ENCODE results near the gene SIX3. TPM values are rescaled to one million over a fixed set of nuclear protein-coding genes. Genes with fewer than 3 reads are reported as not detected.

Gene SIX3
- under 1 TPM in 1 of 4 donors, not detected in 3; 0.90 TPM for total RNA-seq

DNA sequence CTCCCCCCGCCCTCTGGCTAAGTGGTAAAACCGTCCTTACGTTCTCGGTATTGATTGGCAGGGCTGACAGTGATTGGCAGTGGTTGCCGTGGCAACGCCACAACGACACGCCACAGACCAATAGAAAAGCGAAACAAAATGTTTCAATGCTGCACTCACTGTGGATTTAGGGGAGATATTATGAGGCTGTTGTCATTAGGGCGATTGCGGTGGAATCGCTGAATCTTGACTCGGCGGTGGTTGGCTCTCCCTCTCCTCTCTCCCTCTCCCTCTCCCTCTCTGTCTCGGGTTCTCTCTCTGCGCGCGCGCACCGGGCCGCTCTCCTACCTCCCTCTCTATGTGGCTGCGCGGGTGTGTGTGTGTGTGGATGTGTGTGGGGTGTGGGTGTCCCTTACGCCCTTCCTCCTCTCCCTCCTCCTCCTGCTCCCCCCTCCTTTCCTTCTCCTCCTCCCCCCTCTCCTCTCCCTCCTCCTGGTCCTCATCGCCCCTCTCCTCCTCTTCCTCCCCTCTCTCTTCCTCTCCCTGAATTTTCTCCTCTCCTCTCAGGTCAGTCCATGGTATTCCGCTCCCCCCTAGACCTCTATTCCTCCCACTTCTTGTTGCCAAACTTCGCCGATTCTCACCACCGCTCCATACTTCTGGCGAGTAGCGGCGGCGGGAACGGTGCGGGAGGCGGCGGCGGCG lies at the start of gene SIX3:
Gene SIX3, plus strand, starts transcription at position 152 of the 684 bp plus-strand sequence. Its CDS starts 403 bp downstream, at position 555.
- 2 to 3% methylated on average over 39 of the region's 39 CpGs for WGBS, 2 donors
- Histone ChIP-seq H3K27ac (no peak within 1 kb of the TSS), H3K9me3 (no peaks in the 10 kb centered on the region), H3K4me1 (peaks cover 0 to 75% (median 41%) of the 10 kb centered on the region in 4 donors), H3K36me3 (no peaks in the 10 kb centered on the region), H3K27me3 (peaks cover 0 to 98% of the 10 kb centered on the region in 2 donors), H3K4me3 (peak within 1 kb of the TSS in 3 of 4 donors; percentile 7 to 44 (median 15))
- no peak for DNase-seq (ENCODE audit: low spot score in 2 of 2)
- no peak for TF ChIP-seq POLR2A (IDR thresholded peaks at IDR 0.05)
- no peak for TF ChIP-seq EP300 (IDR thresholded peaks at IDR 0.05)
- no peak for TF ChIP-seq CTCF (IDR thresholded peaks at IDR 0.05)

DNA sequence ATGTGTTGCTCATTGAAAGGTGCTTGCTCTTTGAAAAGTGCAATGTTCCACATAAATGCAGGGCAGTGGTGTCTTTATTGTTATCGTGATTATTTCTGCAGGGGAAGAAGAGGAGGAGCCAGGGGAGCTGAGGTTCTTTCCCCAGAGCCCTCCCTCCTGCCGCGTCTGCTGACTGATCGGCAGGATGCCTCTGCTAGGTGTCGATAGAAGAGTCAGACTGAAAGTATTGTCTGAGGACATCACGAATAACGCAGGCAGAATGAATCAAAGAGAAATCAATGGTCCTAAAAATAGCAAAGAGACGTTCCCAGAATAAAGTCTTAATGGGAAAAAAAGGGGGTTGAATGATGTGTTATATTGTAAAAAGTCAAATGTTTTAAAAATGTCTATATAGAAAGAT lies 47.4 kb upstream of the SIX3 start:
- 35 to 48% methylated on average over 8 of the region's 8 CpGs for WGBS, 2 donors
- TF ChIP-seq EP300 (IDR thresholded peaks at IDR 0.05): no peak

GRCh38 chr2:44895061-44895460 lies 46.4 kb upstream of the SIX3 start:
- WGBS, 2 donors: 66 to 74% methylated on average over 2 of the region's 2 CpGs
- no peaks in the 10 kb centered on the region for H3K36me3 ChIP-seq
- H3K9me3 ChIP-seq: peaks cover 0 to 8% (median 0%) of the 10 kb centered on the region in 4 donors
- no peak overlapping the region for H3K4me3 ChIP-seq
- H3K27me3 ChIP-seq: peaks cover 0 to 6% of the 10 kb centered on the region in 2 donors
- no peaks in the 10 kb centered on the region for H3K4me1 ChIP-seq
- H3K27ac ChIP-seq: no peak overlapping the region
- no peak for TF ChIP-seq EP300 (IDR thresholded peaks at IDR 0.05)
- TF ChIP-seq CTCF (IDR thresholded peaks at IDR 0.05): no peak
- no peak for TF ChIP-seq POLR2A (IDR thresholded peaks at IDR 0.05)
- no peak for DNase-seq (ENCODE audit: low spot score in 2 of 2)

More for the DNA sequence above, 47.4 kb upstream of the SIX3 start:
- DNase-seq (ENCODE audit: low spot score in 2 of 2): no peak
- Histone ChIP-seq H3K27me3 (peaks cover 0 to 6% of the 10 kb centered on the region in 2 donors), H3K4me3 (no peak overlapping the region), H3K27ac (no peak overlapping the region), H3K4me1 (no peaks in the 10 kb centered on the region), H3K36me3 (no peaks in the 10 kb centered on the region), H3K9me3 (peaks cover 0 to 8% (median 0%) of the 10 kb centered on the region in 4 donors)

GRCh38 chr2:44897406-44897805 lies 44.1 kb upstream of the SIX3 start:
- WGBS, 2 donors: 74 to 81% methylated on average over 6 of the region's 6 CpGs
- Histone ChIP-seq H3K27me3 (peaks cover 0 to 12% of the 10 kb centered on the region in 2 donors), H3K4me3 (no peak overlapping the region), H3K27ac (no peak overlapping the region), H3K9me3 (no peaks in the 10 kb centered on the region), H3K4me1 (no peaks in the 10 kb centered on the region), H3K36me3 (no peaks in the 10 kb centered on the region)
- no peak for DNase-seq (ENCODE audit: low spot score in 2 of 2)
- no peak for TF ChIP-seq CTCF (IDR thresholded peaks at IDR 0.05)

DNA sequence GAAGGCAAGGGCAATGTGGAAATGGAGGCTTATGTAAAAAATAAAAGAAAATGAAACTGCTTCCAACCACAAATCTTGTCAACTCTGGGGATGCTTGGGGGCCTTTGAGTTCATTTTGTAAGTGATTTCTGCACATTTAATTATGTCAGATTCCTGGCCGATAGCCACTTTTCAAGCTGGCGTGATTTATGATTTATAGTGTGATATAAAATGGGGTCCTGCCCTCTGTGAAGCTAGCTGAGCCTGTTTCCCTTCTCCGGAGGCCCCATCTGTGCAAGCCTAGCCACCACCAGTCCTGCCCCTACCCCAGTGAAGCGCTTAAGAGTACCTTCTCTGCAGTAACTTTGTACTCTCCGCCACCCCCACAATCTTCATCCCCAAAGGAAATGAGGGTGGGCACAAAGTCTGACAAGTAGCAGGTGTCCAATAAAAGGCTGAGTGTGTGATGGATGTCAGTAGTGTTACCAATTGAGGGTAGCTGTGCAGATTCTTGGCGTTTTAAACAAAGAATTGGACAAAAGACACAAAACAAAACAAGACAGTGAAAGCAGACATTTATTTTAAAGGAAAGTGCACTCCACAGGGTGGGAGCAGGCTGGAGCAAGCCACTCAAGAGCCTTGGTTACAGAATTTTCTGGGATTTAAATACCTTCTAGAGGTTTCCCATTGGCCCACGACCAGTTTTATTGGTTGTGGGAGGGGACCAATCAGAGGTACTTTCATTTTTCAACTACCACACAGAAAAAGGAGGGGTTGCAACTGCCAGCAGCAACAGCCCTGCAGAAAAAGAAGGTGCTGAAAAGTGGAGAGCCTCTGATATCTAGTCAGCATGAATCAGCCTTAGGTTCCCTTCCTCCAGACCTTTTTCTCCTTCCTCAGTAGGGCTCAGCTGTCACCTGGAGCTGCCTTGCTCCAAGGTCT lies 39.0 kb upstream of the SIX3 start:
- Histone ChIP-seq H3K36me3 (no peaks in the 10 kb centered on the region), H3K9me3 (no peaks in the 10 kb centered on the region), H3K27ac (no peak overlapping the region), H3K27me3 (peaks cover 0 to 12% of the 10 kb centered on the region in 2 donors), H3K4me1 (no peaks in the 10 kb centered on the region), H3K4me3 (no peak overlapping the region)
- TF ChIP-seq CTCF (IDR thresholded peaks at IDR 0.05) (no peak), EP300 (IDR thresholded peaks at IDR 0.05) (no peak), POLR2A (IDR thresholded peaks at IDR 0.05) (no peak)
- DNase-seq (ENCODE audit: low spot score in 2 of 2): no peak
- 44 to 47% methylated on average over 7 of the region's 7 CpGs for WGBS, 2 donors
